ENCODE results near the gene PARD3. TPM values are rescaled to one million over a fixed set of nuclear protein-coding genes. Genes with fewer than 3 reads are reported as not detected.

Gene PARD3
- total and polyA plus RNA-seq, 2 donors (not counting 3 experiments of a cell fraction or from before 2014, with no cell fraction given) = 7.3 to 24.1 TPM

GRCh38 chr10:34252111-34252510 is 563.0 kb downstream of the PARD3 start:
- no peak overlapping the region for H2AFZ ChIP-seq (ENCODE audit: low read depth, low read length)
- no peak overlapping the region for H3K27ac ChIP-seq (ENCODE audit: insufficient read depth, low read depth, low read length)
- H3K4me3 ChIP-seq (replicated peaks in 1 of 3; ENCODE audit: insufficient read depth in 1 of 3, low read depth in 1 of 3, low read length in 3 of 3) = no peak overlapping the region
- H3K9ac ChIP-seq (replicated peaks; ENCODE audit: extremely low read depth, insufficient read depth, low read length) = no peak overlapping the region
- intact Hi-C loops (cut with micrococcal nuclease) = loop anchor here (10.0 kb wide), 2 partner anchors 383 to 917 kb away; partner anchors contain the start of gene NRP1
- no peak overlapping the region for H3K4me2 ChIP-seq (ENCODE audit: insufficient read depth, low read length)
- BruUV-seq (replicated peaks) = no TSS peak
- H3K27me3 ChIP-seq (ENCODE audit: control insufficient read depth in 2 of 2, insufficient read depth in 2 of 2, low read length in 2 of 2) = no peaks in the 10 kb centered on the region
- no peaks in the 10 kb centered on the region for H3K79me2 ChIP-seq (ENCODE audit: control insufficient read depth, insufficient read depth, low read length)
- H3K4me1 ChIP-seq (ENCODE audit: control insufficient read depth, extremely low read depth, insufficient read depth, low read length) = peaks cover 12% of the 10 kb centered on the region
- no peaks in the 10 kb centered on the region for H3K9me1 ChIP-seq (replicated peaks; ENCODE audit: control insufficient read depth, extremely low read depth, insufficient read depth, low read length)
- no peaks in the 10 kb centered on the region for H3K9me3 ChIP-seq (replicated peaks; ENCODE audit: control insufficient read depth, insufficient read depth, low read length)
- H3K36me3 ChIP-seq (ENCODE audit: control insufficient read depth in 2 of 2, extremely low read depth in 1 of 2, insufficient read depth in 2 of 2, low read length in 2 of 2) = no peaks in the 10 kb centered on the region
- H4K20me1 ChIP-seq (replicated peaks; ENCODE audit: control insufficient read depth, extremely low read depth, insufficient read depth, low read length) = no peaks in the 10 kb centered on the region
- DNase-seq (ENCODE audit: low read depth, low spot score) (no peak), FAIRE-seq (no peak)
- dilution Hi-C loops (cut with MboI; ENCODE audit: extremely low pct_ligation_motif_present, low sequenced_read_pairs) = no loop called here
- CTCF ChIA-PET = no interaction called here
- no peak for TF ChIP-seq MAX (IDR thresholded peaks at IDR 0.05; ENCODE audit: insufficient read depth, insufficient read length)
- no peak for TF ChIP-seq FOS (IDR thresholded peaks at IDR 0.05; ENCODE audit: borderline replicate concordance, insufficient read depth, low read length)
- TF ChIP-seq CTCF (IDR thresholded peaks at IDR 0.05; ENCODE audit: extremely low read depth in 1 of 2, insufficient read depth in 1 of 2, low read depth in 1 of 2, low read length in 2 of 2) = no peak
- TF ChIP-seq POLR2A (IDR thresholded peaks at IDR 0.05; ENCODE audit: low read depth, low read length) = no peak
- no peak for TF ChIP-seq MYC (IDR thresholded peaks at IDR 0.05; ENCODE audit: low read depth, low read length)
- no peak for TF ChIP-seq EZH2 (IDR thresholded peaks at IDR 0.05; ENCODE audit: borderline replicate concordance, low read depth, low read length, severe bottlenecking)
- no peak for TF ChIP-seq POLR2AphosphoS5 (IDR thresholded peaks at IDR 0.05; ENCODE audit: insufficient read depth, low read depth, low read length)
- TF ChIP-seq JUN (IDR thresholded peaks at IDR 0.05; ENCODE audit: borderline replicate concordance, insufficient read depth, insufficient read length, low read depth) = no peak
- no peak for TF ChIP-seq GATA2 (IDR thresholded peaks at IDR 0.05; ENCODE audit: insufficient read depth, insufficient read length, low read depth, low read length)
- POLR2A ChIA-PET = no interaction called here
